Immature natural killer cell (primary cell): ENCODE results near the gene AP2B1. TPM values are rescaled to one million over a fixed set of nuclear protein-coding genes. Genes with fewer than 3 reads are reported as not detected.
A peak's percentile ranks its signal among the peaks of the same experiment; 100 is the strongest.

ENCODE experiments used
- DNase-seq, 3 donors: peaks; one replicate each; pipeline ENCODE4 v3.0.0; 2022; ENCODE audit warnings: mixed read lengths in 1 of 3
- H3K27ac Mint-ChIP-seq, 6 donors: one replicate each; pipeline ENCODE4 v1.8.0; 2020; ENCODE audit warnings: mixed read lengths in 6 of 6, mild to moderate bottlenecking in 5 of 6, inconsistent platforms in 4 of 6, moderate library complexity in 3 of 6
- H3K27me3 Mint-ChIP-seq, 3 donors: one replicate each; pipeline ENCODE4 v1.8.0; 2020 to 2021; ENCODE audit warnings: low read depth in 3 of 3, mild to moderate bottlenecking in 3 of 3, mixed read lengths in 3 of 3, moderate library complexity in 3 of 3, inconsistent platforms in 1 of 3
- H3K36me3 Mint-ChIP-seq, 3 donors: one replicate each; pipeline ENCODE4 v1.8.0; 2020; ENCODE audit warnings: mixed read lengths in 3 of 3, inconsistent platforms in 2 of 3, mild to moderate bottlenecking in 2 of 3
- H3K4me1 Mint-ChIP-seq, 2 donors: one replicate each; pipeline ENCODE4 v1.8.0; 2020; ENCODE audit warnings: inconsistent platforms in 2 of 2, mild to moderate bottlenecking in 2 of 2, mixed read lengths in 2 of 2, moderate library complexity in 1 of 2
- H3K4me3 Mint-ChIP-seq, 5 donors: one replicate each; pipeline ENCODE4 v1.8.0; 2020; ENCODE audit warnings: mild to moderate bottlenecking in 5 of 5, mixed read lengths in 5 of 5, inconsistent platforms in 3 of 5, moderate library complexity in 3 of 5
- H3K9me3 Mint-ChIP-seq, 6 donors: one replicate each; pipeline ENCODE4 v1.8.0; 2020; ENCODE audit warnings: mild to moderate bottlenecking in 6 of 6, mixed read lengths in 6 of 6, inconsistent platforms in 4 of 6, moderate library complexity in 3 of 6
- polyA plus RNA-seq, 3 donors: library from polyadenylated mRNA; unstranded; fragments of 300-500 nt; fragmentation: Illumina TruSeq; gene quantifications; one replicate each; pipeline ENCODE4 v1.2.3, GENCODE V29; 2021

Gene AP2B1
- polyA plus RNA-seq, 3 donors from 2014 or later: 43.7 to 79.9 (median 51.4) TPM

- Mint-ChIP-seq H3K36me3 (peaks cover 17 to 39% (median 23%) of the 10 kb centered on the region in 3 donors), H3K9me3 (no peaks in the 10 kb centered on the region), H3K4me3 (no peak overlapping the region), H3K4me1 (peaks cover 0 to 15% of the 10 kb centered on the region in 2 donors), H3K27me3 (no peaks in the 10 kb centered on the region), H3K27ac (peak overlapping the region in 2 of 6 donors; percentile 5 to 62)
- no peak for DNase-seq
Observed at GRCh38 chr17:35666967-35667532, 79.9 kb downstream of the AP2B1 start.

GRCh38 chr17:35668802-35669201 is 81.7 kb downstream of the AP2B1 start:
- peaks cover 27 to 33% (median 31%) of the 10 kb centered on the region in 3 donors for H3K36me3 Mint-ChIP-seq
- H3K27me3 Mint-ChIP-seq: no peaks in the 10 kb centered on the region
- peak overlapping the region in 2 of 6 donors; percentile 42 to 50 for H3K27ac Mint-ChIP-seq
- H3K9me3 Mint-ChIP-seq: no peaks in the 10 kb centered on the region
- no peak overlapping the region for H3K4me3 Mint-ChIP-seq
- no peak for DNase-seq
- H3K4me1 Mint-ChIP-seq: peaks cover 0 to 5% of the 10 kb centered on the region in 2 donors

GRCh38 chr17:35674552-35674951 is 87.4 kb downstream of the AP2B1 start:
- Mint-ChIP-seq H3K27me3 (no peaks in the 10 kb centered on the region), H3K4me1 (peaks cover 4 to 15% of the 10 kb centered on the region in 2 donors), H3K4me3 (no peak overlapping the region), H3K36me3 (peaks cover 25 to 40% (median 33%) of the 10 kb centered on the region in 3 donors), H3K9me3 (no peaks in the 10 kb centered on the region), H3K27ac (no peak overlapping the region)
- no peak for DNase-seq

- peak overlapping the region in 1 of 6 donors; percentile 2 for H3K27ac Mint-ChIP-seq
- peaks cover 4 to 15% of the 10 kb centered on the region in 2 donors for H3K4me1 Mint-ChIP-seq
- H3K9me3 Mint-ChIP-seq: no peaks in the 10 kb centered on the region
- no peak overlapping the region for H3K4me3 Mint-ChIP-seq
- DNase-seq: no peak
- peaks cover 21 to 37% (median 30%) of the 10 kb centered on the region in 3 donors for H3K36me3 Mint-ChIP-seq
- no peaks in the 10 kb centered on the region for H3K27me3 Mint-ChIP-seq
Observed at GRCh38 chr17:35676441-35676840, 89.3 kb downstream of the AP2B1 start.

- no peak for DNase-seq
- Mint-ChIP-seq H3K27me3 (no peaks in the 10 kb centered on the region), H3K9me3 (no peaks in the 10 kb centered on the region), H3K36me3 (peaks cover 13 to 35% (median 26%) of the 10 kb centered on the region in 3 donors), H3K27ac (peak overlapping the region in 5 of 6 donors; percentile 9 to 87 (median 71)), H3K4me1 (peaks cover 4 to 15% of the 10 kb centered on the region in 2 donors), H3K4me3 (no peak overlapping the region)
Observed at GRCh38 chr17:35679007-35679682, 92.0 kb downstream of the AP2B1 start.

GRCh38 chr17:35683591-35683990 is 96.5 kb downstream of the AP2B1 start:
- Mint-ChIP-seq H3K27ac (no peak overlapping the region), H3K9me3 (no peaks in the 10 kb centered on the region), H3K27me3 (no peaks in the 10 kb centered on the region), H3K4me3 (no peak overlapping the region), H3K4me1 (peaks cover 1 to 10% of the 10 kb centered on the region in 2 donors), H3K36me3 (peaks cover 23 to 48% (median 36%) of the 10 kb centered on the region in 3 donors)
- DNase-seq: no peak

GRCh38 chr17:35684055-35684802 is 97.1 kb downstream of the AP2B1 start:
- DNase-seq: no peak
- no peaks in the 10 kb centered on the region for H3K9me3 Mint-ChIP-seq
- H3K27ac Mint-ChIP-seq: peak overlapping the region in 1 of 6 donors; percentile 33
- peaks cover 28 to 49% (median 37%) of the 10 kb centered on the region in 3 donors for H3K36me3 Mint-ChIP-seq
- H3K4me3 Mint-ChIP-seq: no peak overlapping the region
- no peaks in the 10 kb centered on the region for H3K27me3 Mint-ChIP-seq
- peaks cover 0 to 3% of the 10 kb centered on the region in 2 donors for H3K4me1 Mint-ChIP-seq

- no peak for DNase-seq
- Mint-ChIP-seq H3K4me3 (no peak overlapping the region), H3K36me3 (peaks cover 33 to 49% (median 41%) of the 10 kb centered on the region in 3 donors), H3K27ac (no peak overlapping the region), H3K4me1 (no peaks in the 10 kb centered on the region), H3K9me3 (no peaks in the 10 kb centered on the region), H3K27me3 (peaks cover 0 to 2% (median 0%) of the 10 kb centered on the region in 3 donors)
Observed at GRCh38 chr17:35692512-35693210, 105.5 kb downstream of the AP2B1 start.

GRCh38 chr17:35693662-35694061 is 106.5 kb downstream of the AP2B1 start:
- H3K27ac Mint-ChIP-seq: no peak overlapping the region
- H3K4me1 Mint-ChIP-seq: no peaks in the 10 kb centered on the region
- DNase-seq: no peak
- H3K4me3 Mint-ChIP-seq: no peak overlapping the region
- H3K9me3 Mint-ChIP-seq: no peaks in the 10 kb centered on the region
- H3K27me3 Mint-ChIP-seq: peaks cover 0 to 2% (median 0%) of the 10 kb centered on the region in 3 donors
- peaks cover 23 to 41% (median 31%) of the 10 kb centered on the region in 3 donors for H3K36me3 Mint-ChIP-seq

GRCh38 chr17:35694906-35695305 is 107.8 kb downstream of the AP2B1 start:
- H3K27ac Mint-ChIP-seq: no peak overlapping the region
- peaks cover 15 to 32% (median 23%) of the 10 kb centered on the region in 3 donors for H3K36me3 Mint-ChIP-seq
- no peaks in the 10 kb centered on the region for H3K9me3 Mint-ChIP-seq
- H3K27me3 Mint-ChIP-seq: no peaks in the 10 kb centered on the region
- H3K4me3 Mint-ChIP-seq: no peak overlapping the region
- no peaks in the 10 kb centered on the region for H3K4me1 Mint-ChIP-seq
- DNase-seq: no peak

GRCh38 chr17:35695613-35696012 is 108.5 kb downstream of the AP2B1 start:
- no peak overlapping the region for H3K27ac Mint-ChIP-seq
- H3K27me3 Mint-ChIP-seq: no peaks in the 10 kb centered on the region
- no peak overlapping the region for H3K4me3 Mint-ChIP-seq
- peaks cover 8 to 25% (median 16%) of the 10 kb centered on the region in 3 donors for H3K36me3 Mint-ChIP-seq
- no peak for DNase-seq
- no peaks in the 10 kb centered on the region for H3K9me3 Mint-ChIP-seq
- no peaks in the 10 kb centered on the region for H3K4me1 Mint-ChIP-seq

GRCh38 chr17:35698800-35699199 is 111.7 kb downstream of the AP2B1 start:
- Mint-ChIP-seq H3K36me3 (peaks cover 14 to 28% (median 19%) of the 10 kb centered on the region in 3 donors), H3K4me1 (no peaks in the 10 kb centered on the region), H3K4me3 (no peak overlapping the region), H3K9me3 (peaks cover 0 to 5% (median 0%) of the 10 kb centered on the region in 6 donors), H3K27me3 (no peaks in the 10 kb centered on the region), H3K27ac (no peak overlapping the region)
- DNase-seq: no peak

GRCh38 chr17:35700150-35700549 is 113.0 kb downstream of the AP2B1 start:
- DNase-seq: no peak
- no peaks in the 10 kb centered on the region for H3K4me1 Mint-ChIP-seq
- H3K9me3 Mint-ChIP-seq: peaks cover 0 to 5% (median 0%) of the 10 kb centered on the region in 6 donors
- no peak overlapping the region for H3K4me3 Mint-ChIP-seq
- H3K36me3 Mint-ChIP-seq: peaks cover 14 to 19% (median 19%) of the 10 kb centered on the region in 3 donors
- no peaks in the 10 kb centered on the region for H3K27me3 Mint-ChIP-seq
- peak overlapping the region in 1 of 6 donors; percentile 46 for H3K27ac Mint-ChIP-seq
